MG63 (cell line): ENCODE results near the gene TNS1. TPM values are rescaled to one million over a fixed set of nuclear protein-coding genes. Genes with fewer than 3 reads are reported as not detected.
A peak's percentile ranks its signal among the peaks of the same experiment; 100 is the strongest.

Source experiments
- DNase-seq: peaks from one replicate; pipeline ENCODE4 v3.0.0-alpha.2; 2020
- H3K27me3 ChIP-seq: fragments of 250-450 bp; sonication (Bioruptor Pico); 2 replicates; pipeline ENCODE4 v1.5.1; 2020; ENCODE audit warnings: mild to moderate bottlenecking, moderate library complexity
- H3K36me3 ChIP-seq: fragments of 250-450 bp; sonication (Bioruptor Pico); 2 replicates; pipeline ENCODE4 v1.5.1; 2020; ENCODE audit warnings: mild to moderate bottlenecking, moderate library complexity
- H3K4me3 ChIP-seq: fragments of 250-450 bp; sonication (Bioruptor Pico); 2 replicates; pipeline ENCODE4 v1.5.1; 2020; ENCODE audit warnings: mild to moderate bottlenecking, moderate library complexity
- H3K9me3 ChIP-seq: fragments of 250-450 bp; sonication (Bioruptor Pico); 2 replicates; pipeline ENCODE4 v1.5.1; 2020; ENCODE audit warnings: mild to moderate bottlenecking, moderate library complexity
- total RNA-seq: library from RNA; depleted of rRNA; stranded (reverse); fragments of >200 nt; shearing (Covaris generic); gene quantifications from 2 replicates; pipeline ENCODE4 v1.2.3, GENCODE V29; 2014; ENCODE audit warnings: low replicate concordance

The TNS1 gene
- total RNA-seq, 1 experiment from 2014 or later, result 17.6 TPM

DNA sequence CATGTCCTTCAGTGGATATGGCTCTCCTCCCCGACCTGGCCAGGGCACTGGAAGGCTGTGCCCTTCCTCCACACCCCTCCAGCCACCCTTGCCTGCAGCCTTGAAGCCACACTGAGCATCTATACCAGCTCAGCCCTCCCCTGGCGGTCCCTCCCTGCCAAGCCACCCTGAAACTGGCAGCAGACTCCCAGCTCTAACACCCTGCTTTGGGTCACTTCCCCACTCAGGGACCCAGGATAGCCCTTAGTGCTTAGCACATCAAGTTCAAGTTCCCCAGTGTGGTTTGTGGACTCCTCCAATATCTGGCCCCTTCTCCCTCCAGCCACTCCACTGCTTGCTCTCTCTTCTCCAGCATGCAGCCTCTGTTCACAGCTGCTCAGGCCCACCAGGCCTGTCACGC is 89.4 kb downstream of the TNS1 start:
- DNase-seq, result no peak
- Histone ChIP-seq H3K4me3 (no peak overlapping the region), H3K27me3 (no peaks in the 10 kb centered on the region), H3K36me3 (peaks cover 9% of the 10 kb centered on the region), H3K9me3 (no peaks in the 10 kb centered on the region)

GRCh38 chr2:217912098-217913024 is 90.4 kb downstream of the TNS1 start:
- DNase-seq, result no peak
- Histone ChIP-seq H3K36me3 (peaks cover 9% of the 10 kb centered on the region), H3K4me3 (no peak overlapping the region), H3K27me3 (no peaks in the 10 kb centered on the region), H3K9me3 (no peaks in the 10 kb centered on the region)

DNA sequence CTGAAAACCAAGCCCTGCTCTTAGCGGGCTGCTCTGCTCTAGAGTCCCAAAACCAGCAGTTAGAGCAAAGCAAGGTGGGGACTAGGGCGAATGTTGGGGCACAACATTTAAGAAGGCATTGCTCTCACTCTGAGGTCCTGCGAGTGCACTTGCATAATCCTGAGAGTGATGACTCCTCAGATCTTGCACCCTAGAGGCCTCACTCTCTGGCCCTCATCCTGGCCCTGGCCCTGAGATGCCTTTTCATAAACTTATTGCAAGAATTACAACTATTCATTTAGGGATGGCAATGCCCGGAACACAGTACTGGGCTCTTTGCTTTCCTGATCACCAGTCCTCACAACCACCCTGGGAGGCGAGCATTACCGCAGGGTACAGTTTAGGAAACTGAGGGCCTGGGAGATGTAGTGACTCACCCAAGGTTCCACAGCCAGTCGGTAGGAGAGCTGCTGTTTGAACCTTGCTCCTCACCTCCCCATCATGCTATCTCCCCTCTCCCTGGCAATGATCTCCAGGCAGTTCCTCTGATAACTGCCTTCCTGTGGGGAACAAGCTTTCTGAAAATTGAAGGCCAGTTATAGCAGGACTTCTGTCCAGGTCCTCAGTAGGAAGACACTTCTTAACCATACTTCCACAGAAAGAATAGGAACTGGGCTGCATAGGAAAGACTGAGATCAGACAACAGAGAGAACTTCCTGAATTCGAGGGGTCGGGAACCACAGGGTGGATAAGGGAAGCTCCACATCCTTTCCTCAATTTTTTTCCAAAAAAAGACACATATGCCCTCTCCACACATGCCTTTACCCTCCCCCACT is 91.3 kb downstream of the TNS1 start:
- Histone ChIP-seq H3K27me3 (no peaks in the 10 kb centered on the region), H3K4me3 (no peak overlapping the region), H3K9me3 (no peaks in the 10 kb centered on the region), H3K36me3 (peaks cover 8% of the 10 kb centered on the region)
- DNase-seq, result no peak

- H3K27me3 ChIP-seq, result no peaks in the 10 kb centered on the region
- H3K9me3 ChIP-seq, result no peaks in the 10 kb centered on the region
- DNase-seq, result no peak
- H3K36me3 ChIP-seq, result peaks cover 6% of the 10 kb centered on the region
- no peak overlapping the region for H3K4me3 ChIP-seq
Observed at GRCh38 chr2:217910875-217911212, 92.0 kb downstream of the TNS1 start.

GRCh38 chr2:217909156-217909820 is 93.5 kb downstream of the TNS1 start:
- no peak for DNase-seq
- Histone ChIP-seq H3K36me3 (peaks cover 5% of the 10 kb centered on the region), H3K4me3 (no peak overlapping the region), H3K27me3 (no peaks in the 10 kb centered on the region), H3K9me3 (no peaks in the 10 kb centered on the region)

- DNase-seq, result no peak
- Histone ChIP-seq H3K4me3 (no peak overlapping the region), H3K9me3 (no peaks in the 10 kb centered on the region), H3K27me3 (no peaks in the 10 kb centered on the region), H3K36me3 (peaks cover 7% of the 10 kb centered on the region)
Observed at GRCh38 chr2:217908544-217908943, 94.3 kb downstream of the TNS1 start.

DNA sequence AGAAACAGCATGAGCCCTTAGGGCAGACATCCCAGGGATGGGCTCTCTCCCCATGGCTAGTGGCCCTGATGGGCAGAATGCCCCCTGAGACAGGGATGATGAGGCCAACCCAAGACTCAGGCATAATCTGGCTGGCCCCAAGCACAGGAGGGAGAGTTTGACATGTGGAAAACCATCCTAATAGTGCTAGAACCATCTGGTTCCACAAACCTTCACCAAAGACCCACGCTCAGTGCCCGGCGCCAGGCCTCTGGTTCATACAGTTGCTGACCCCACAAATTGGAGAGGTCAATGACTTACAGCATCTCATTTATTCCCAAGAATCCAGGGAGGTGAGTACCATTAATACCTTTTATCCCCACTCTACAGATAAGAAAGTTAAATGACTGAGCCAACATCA is 95.5 kb downstream of the TNS1 start:
- H3K36me3 ChIP-seq, result peaks cover 12% of the 10 kb centered on the region
- DNase-seq, result no peak
- H3K4me3 ChIP-seq, result no peak overlapping the region
- no peaks in the 10 kb centered on the region for H3K27me3 ChIP-seq
- no peaks in the 10 kb centered on the region for H3K9me3 ChIP-seq

DNA sequence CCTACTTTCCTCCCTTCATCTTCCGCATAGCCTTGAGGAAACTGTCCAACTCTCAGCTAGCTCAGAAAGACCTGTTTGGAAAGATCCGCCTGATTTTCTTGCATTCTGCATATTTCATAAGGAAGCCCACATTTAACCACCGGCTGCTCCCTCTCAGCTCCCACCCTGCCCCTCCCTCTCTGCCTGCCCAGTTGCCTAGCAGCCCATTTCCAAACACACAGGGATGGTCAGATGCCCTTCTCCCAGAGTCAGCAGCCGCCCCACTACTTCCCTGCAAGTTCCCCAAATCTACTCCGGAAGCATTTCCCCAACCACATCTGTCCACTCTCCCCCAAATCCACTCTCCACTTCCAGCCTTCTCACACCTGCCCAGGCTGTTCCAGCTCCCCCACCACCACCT is 96.0 kb downstream of the TNS1 start:
- Histone ChIP-seq H3K9me3 (no peaks in the 10 kb centered on the region), H3K36me3 (peaks cover 12% of the 10 kb centered on the region), H3K4me3 (no peak overlapping the region), H3K27me3 (no peaks in the 10 kb centered on the region)
- no peak for DNase-seq

GRCh38 chr2:217905896-217906295 is 96.9 kb downstream of the TNS1 start:
- Histone ChIP-seq H3K4me3 (no peak overlapping the region), H3K36me3 (peaks cover 19% of the 10 kb centered on the region), H3K27me3 (no peaks in the 10 kb centered on the region), H3K9me3 (no peaks in the 10 kb centered on the region)
- no peak for DNase-seq

DNA sequence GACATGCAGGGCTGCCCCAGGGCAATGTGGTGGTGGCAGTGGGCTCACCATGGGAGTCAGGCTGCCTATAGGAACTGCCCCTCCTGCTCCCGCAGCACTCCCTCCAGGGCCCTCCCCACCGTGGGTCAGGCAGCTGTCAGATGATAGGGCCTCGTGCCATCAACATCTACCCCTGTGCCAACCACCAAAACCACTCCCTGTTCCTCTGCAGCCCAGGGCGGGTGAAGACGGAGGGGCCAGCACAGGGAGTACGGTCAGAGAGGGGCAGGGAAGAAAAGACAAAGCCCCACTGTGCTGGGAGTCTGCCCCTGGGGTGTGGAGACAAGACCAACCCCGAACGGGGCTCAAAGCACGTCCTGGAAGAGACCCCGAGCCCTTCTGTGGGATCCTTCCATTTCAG is 97.4 kb downstream of the TNS1 start:
- Histone ChIP-seq H3K9me3 (no peaks in the 10 kb centered on the region), H3K27me3 (no peaks in the 10 kb centered on the region), H3K36me3 (peaks cover 20% of the 10 kb centered on the region), H3K4me3 (no peak overlapping the region)
- DNase-seq, result no peak

- Histone ChIP-seq H3K27me3 (no peaks in the 10 kb centered on the region), H3K9me3 (no peaks in the 10 kb centered on the region), H3K4me3 (no peak overlapping the region), H3K36me3 (peaks cover 20% of the 10 kb centered on the region)
- DNase-seq, result no peak
Observed at GRCh38 chr2:217904614-217904965, 98.2 kb downstream of the TNS1 start.

DNA sequence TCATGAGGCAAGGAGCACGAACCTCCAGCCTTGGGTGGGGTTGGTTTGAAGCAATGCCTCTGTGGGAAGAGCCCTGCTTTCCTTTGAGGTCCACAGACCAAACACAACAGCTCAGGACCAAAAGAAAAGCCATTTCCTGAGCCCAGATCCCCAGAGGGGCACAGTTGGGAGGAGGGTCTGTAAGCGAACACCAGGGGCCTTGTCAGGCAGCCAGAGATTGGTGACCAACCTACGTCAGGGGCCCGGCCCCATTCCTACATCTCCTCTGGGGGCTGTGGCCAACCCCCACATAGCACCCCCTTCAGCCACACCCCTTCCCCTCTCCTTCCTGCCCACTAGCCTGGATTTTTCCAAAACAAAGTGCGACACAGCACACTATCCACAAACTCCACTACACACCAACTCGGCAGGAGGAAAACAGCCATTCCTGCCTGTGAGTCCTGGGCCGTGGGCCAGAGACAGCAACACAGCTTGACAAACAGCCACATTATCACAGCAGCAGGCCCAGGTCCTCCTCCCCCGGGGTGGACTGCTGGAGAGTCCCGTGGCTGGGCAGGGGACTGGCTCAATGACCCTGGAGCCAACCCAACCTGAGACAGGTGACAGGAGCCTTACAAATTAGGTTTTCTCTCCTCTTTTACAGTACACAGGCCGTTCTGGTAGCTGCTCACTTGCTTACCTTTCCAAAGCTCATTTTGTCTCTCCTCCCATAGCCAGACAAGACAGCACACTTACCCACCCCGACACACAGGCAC is 98.8 kb downstream of the TNS1 start:
- no peaks in the 10 kb centered on the region for H3K27me3 ChIP-seq
- DNase-seq, result no peak
- H3K9me3 ChIP-seq, result no peaks in the 10 kb centered on the region
- no peak overlapping the region for H3K4me3 ChIP-seq
- H3K36me3 ChIP-seq, result peaks cover 22% of the 10 kb centered on the region

GRCh38 chr2:217903142-217903858 is 99.5 kb downstream of the TNS1 start:
- Histone ChIP-seq H3K4me3 (no peak overlapping the region), H3K36me3 (peaks cover 22% of the 10 kb centered on the region), H3K27me3 (no peaks in the 10 kb centered on the region), H3K9me3 (no peaks in the 10 kb centered on the region)
- DNase-seq, result no peak

- Histone ChIP-seq H3K4me3 (no peak overlapping the region), H3K9me3 (no peaks in the 10 kb centered on the region), H3K36me3 (peaks cover 24% of the 10 kb centered on the region), H3K27me3 (no peaks in the 10 kb centered on the region)
- DNase-seq, result peak; percentile 33
Observed at GRCh38 chr2:217902379-217903141, 100.2 kb downstream of the TNS1 start.

DNA sequence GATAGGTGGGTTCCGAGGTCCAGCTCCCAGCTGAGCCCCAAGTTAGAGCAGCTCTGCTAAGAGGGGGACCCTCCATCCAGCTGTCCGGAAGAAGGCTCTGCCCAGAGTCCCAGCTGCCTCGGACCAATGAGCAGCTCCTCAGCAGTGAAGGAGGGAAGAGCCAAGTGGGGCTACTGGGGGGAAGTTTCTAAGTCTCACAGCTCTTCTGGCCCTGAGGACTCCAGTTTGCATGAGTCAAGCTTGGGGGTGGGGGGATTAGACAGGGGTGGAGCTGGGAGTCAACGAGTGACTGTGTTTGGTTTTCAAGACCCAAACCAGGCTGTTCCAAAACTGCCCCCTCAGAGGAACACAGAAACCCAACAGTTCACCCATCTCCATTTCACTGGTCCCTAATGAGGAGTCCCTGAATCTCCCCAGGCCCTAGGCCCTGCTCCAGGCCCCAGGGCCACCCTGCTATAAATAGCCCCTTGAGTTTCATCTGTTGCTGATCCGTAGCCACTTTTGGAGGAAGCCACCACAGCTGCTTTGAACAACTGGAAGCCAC is 100.9 kb downstream of the TNS1 start:
- Histone ChIP-seq H3K27me3 (no peaks in the 10 kb centered on the region), H3K4me3 (no peak overlapping the region), H3K9me3 (no peaks in the 10 kb centered on the region), H3K36me3 (peaks cover 27% of the 10 kb centered on the region)
- DNase-seq, result peak; percentile 54
